ENCODE measurements around the gene AQP7.
A peak's percentile ranks its signal among the peaks of the same experiment; 100 is the strongest.
"Not testable (repeated sequence)": the region's sequence is repeated elsewhere in the genome, so short reads cannot be mapped to it uniquely, and the experiment has no call there.

Gene AQP7

GRCh38 chr9:33393581-33393980, 8.8 kb downstream of the AQP7 start:
- no peak for FAIRE-seq

GRCh38 chr9:33392591-33393021, 9.8 kb downstream of the AQP7 start:
- FAIRE-seq = not testable (repeated sequence)

GRCh38 chr9:33391111-33391771, 11.1 kb downstream of the AQP7 start:
- not testable (repeated sequence) for FAIRE-seq

GRCh38 chr9:33388110-33388994, 14.0 kb downstream of the AQP7 start:
- FAIRE-seq = no peak

- FAIRE-seq = not testable (repeated sequence)
Measured at GRCh38 chr9:33386998-33387397, 15.4 kb downstream of the AQP7 start.

GRCh38 chr9:33386641-33386996, 15.7 kb downstream of the AQP7 start:
- not testable (repeated sequence) for FAIRE-seq

GRCh38 chr9:33385979-33386640, 16.3 kb downstream of the AQP7 start:
- not testable (repeated sequence) for FAIRE-seq

GRCh38 chr9:33385536-33385935, 16.8 kb downstream of the AQP7 start:
- FAIRE-seq = not testable (repeated sequence)

- not testable (repeated sequence) for FAIRE-seq
Measured at GRCh38 chr9:33383396-33383795, 19.0 kb downstream of the AQP7 start.

GRCh38 chr9:33382397-33382796, 20.0 kb downstream of the AQP7 start:
- not testable (repeated sequence) for FAIRE-seq

- FAIRE-seq = no peak
Measured at GRCh38 chr9:33381231-33381791, 21.1 kb downstream of the AQP7 start.

- no peak for FAIRE-seq
Measured at GRCh38 chr9:33380390-33381094, 21.8 kb downstream of the AQP7 start.

- no peak for FAIRE-seq
Measured at GRCh38 chr9:33379666-33380389, 22.5 kb downstream of the AQP7 start.

GRCh38 chr9:33378121-33378795, 24.1 kb downstream of the AQP7 start:
- no peak for FAIRE-seq

GRCh38 chr9:33377089-33377715, 25.2 kb downstream of the AQP7 start:
- no peak for FAIRE-seq

- no peak for FAIRE-seq
Measured at GRCh38 chr9:33375841-33376321, 26.5 kb downstream of the AQP7 start.

GRCh38 chr9:33375238-33375840, 27.0 kb downstream of the AQP7 start:
- FAIRE-seq = no peak

GRCh38 chr9:33374634-33375237, 27.6 kb downstream of the AQP7 start:
- FAIRE-seq = peak; percentile 92

- FAIRE-seq = no peak
Measured at GRCh38 chr9:33374190-33374589, 28.2 kb downstream of the AQP7 start.

- FAIRE-seq = no peak
Measured at GRCh38 chr9:33372900-33373299, 29.5 kb downstream of the AQP7 start.
